SW480 (cell line): Measurements from ENCODE around the gene KIF26A.
"Not testable (repeated sequence)": the region's sequence is repeated elsewhere in the genome, so short reads cannot be mapped to it uniquely, and the experiment has no call there.

Experiments used
- DNase-seq: peaks from one replicate; pipeline ENCODE4 v3.0.0-alpha.2; 2016; ENCODE audit warnings: low spot score

The KIF26A gene

GRCh38 chr14:104208331-104208730 is 69.9 kb downstream of the KIF26A start:
- DNase-seq = not testable (repeated sequence)

DNA sequence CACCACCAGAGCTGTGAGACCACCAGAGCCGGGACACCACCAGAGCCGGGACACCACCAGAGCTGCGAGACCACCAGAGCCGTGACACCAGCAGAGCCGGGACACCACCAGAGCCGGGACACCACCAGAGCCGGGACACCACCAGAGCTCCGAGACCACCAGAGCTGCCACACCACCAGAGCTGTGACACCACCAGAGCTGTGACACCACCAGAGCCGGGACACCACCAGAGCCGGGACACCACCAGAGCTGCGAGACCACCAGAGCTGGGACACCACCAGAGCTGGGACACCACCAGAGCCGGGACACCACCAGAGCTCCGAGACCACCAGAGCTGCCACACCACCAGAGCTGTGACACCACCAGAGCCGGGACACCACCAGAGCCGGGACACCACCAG is 70.7 kb downstream of the KIF26A start:
- not testable (repeated sequence) for DNase-seq

- DNase-seq = no peak
Measured at GRCh38 chr14:104209985-104210816, 71.8 kb downstream of the KIF26A start.

DNA sequence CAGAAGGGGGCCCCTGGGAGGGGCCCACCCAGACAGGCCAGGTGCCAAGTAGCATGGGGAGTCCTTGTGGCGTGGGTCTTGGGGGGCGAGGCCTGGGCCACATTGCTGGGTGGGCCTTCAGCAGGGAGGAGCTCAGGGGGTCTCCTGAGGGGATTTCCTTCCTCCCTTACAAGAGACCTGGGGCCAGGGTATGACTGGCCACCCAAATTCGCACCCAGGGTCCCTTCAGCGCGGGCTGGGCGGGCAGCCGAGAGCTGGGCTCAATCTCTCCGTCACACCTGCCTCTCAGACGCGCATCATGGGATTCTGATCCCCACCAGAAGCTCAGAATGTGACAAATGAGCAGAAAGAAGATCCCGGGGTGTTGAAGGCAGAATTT is 72.4 kb downstream of the KIF26A start:
- no peak for DNase-seq

GRCh38 chr14:104211215-104211614 is 72.8 kb downstream of the KIF26A start:
- DNase-seq = no peak

GRCh38 chr14:104211741-104212140 is 73.4 kb downstream of the KIF26A start:
- no peak for DNase-seq

DNA sequence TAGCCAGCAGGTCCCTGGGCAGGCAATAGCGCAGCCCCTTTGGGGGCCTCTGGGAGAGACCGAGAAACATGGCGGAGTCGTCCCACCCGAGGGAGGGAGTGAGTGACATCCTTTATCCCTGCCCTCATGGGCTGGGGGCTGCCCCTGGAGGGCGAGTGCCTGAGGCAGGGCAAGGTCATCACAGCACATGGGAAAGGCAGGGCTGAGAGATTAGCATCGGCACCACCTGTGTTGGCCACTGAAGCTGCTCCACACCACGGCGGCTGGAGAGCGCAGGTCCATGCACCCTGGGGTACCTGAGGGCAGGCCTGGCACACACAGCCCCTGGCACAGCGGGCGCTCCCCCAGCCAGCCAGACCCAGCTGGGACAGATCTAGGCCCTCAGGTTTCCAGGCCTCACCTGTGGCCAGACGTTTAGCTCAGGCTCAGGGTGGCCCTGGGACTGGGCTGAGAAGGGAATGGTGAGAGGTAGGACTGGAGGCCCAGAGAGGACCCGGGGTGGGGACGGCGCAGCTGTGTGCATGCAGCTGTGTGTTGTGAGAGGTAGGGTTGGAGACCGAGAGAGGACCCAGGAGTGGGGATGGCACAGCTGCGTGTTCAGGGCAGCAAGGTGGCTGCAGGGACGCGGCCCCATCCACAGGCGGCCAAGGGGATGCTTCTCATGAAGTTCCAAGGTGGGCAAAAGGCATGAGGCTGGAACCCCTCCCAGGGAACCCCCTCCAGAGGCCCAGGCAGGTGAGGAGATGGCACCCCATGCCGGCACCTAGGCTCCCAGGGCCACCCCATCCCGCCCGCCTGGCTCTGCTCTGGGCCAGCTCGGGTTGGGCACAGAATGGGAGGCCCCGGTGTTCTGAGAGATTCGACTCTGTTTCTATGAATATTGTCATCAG is 74.1 kb downstream of the KIF26A start:
- DNase-seq = no peak

- DNase-seq = no peak
Measured at GRCh38 chr14:104213301-104214034, 75.1 kb downstream of the KIF26A start.

DNA sequence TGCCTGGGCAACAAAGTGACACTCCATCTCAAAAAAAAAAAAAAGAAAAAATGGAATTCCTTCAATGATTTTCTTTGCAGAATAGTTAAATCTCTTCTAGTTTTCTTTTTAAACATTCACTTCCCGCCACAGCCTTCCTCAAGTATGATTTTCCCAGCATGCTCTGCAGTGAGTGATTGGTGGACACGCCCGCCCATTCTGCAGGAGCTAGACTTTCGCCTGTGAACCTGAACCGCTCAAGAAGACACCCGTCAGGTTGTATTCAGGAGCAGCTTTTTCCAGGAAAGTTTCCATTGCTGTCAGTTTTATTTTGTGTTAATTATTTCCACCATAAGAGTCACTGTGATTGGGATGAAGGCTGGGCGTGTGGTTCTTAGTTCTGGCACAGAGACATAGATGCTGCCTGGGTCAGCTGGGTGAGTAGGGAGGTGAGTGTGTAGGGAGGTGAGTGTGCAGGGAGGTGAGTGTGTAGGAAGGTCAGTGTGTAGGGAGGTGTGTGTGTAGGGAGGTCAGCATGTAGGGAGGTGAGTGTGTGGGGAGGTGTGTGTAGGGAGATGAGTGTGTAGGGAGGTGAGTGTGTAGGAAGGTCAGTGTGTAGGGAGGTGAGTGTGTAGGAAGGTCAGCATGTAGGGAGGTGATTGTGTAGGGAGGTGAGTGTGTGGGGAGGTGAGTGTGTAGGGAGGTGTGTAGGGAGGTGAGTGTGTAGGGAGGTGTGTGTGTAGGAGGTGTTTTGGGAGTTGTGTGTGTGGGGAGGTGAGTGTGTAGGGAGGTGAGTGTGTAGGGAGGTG is 76.2 kb downstream of the KIF26A start:
- DNase-seq = no peak

- no peak for DNase-seq
Measured at GRCh38 chr14:104215706-104216334, 77.4 kb downstream of the KIF26A start.

- no peak for DNase-seq
Measured at GRCh38 chr14:104216457-104216856, 78.1 kb downstream of the KIF26A start.

DNA sequence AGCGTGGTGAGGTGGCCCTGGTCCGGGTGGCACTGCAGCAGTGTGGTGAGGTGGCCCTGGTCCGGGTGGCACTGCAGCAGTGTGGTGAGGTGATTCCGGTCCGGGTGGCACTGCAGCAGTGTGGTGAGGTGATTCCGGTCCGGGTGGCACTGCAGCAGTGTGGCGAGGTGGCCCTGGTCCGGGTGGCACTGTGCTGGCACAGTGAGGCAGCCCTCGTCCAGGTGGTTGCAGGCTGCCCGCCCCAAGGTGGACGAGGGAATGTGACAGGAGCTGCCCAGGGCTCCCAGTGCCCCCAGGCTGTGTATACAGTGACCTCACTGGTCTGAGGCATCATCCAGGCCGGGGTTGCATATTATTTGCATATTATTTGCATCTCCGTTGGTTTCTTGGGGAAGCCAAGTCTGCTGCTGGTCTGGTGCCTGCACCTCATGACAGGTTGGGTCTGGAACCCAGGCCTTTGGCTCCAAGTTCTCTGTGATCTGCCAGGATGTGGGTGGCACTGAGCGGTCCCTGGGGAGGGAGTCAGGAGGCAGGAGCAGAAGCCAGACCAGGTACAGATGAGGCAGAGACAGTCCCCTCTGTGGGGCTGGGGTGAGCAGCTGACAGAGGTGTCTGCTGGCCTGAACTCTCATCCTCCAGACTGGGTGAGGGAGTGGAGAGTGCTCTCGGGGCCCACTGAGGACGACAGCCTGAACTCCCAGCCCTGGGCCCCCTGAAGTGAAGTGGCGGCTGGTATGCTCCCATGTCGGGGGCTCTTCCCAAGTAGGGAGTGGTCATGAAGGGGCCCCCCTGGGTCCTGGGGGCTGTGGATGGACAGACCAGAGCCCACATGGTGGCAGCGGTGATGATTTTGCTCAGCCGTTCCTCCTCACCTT is 79.3 kb downstream of the KIF26A start:
- no peak for DNase-seq

- DNase-seq = no peak
Measured at GRCh38 chr14:104218361-104219180, 80.2 kb downstream of the KIF26A start.

DNA sequence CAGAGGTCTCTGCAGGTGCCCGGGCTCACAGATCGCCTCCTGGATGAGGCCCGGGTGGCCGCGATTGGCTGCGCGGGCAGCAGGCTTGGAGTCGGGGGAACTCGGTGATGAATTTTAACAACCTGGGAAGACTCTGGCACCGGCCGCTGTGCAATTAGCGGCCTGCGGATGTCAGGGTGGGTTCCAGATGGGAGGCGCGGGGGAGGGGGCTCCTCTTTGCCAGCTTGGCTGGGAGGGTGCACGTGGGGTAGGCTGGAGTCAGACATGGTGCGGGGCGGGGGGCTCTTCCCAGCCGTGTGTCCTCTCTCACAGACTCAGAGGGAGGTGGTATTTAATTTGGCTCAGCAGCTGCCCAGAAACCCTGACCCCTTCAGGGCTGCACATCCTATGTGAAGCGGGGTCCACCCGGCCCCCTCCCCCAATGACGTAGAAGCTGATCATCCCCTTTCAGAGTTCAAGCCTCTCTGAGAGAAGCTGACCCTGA is 81.4 kb downstream of the KIF26A start:
- DNase-seq = no peak

DNA sequence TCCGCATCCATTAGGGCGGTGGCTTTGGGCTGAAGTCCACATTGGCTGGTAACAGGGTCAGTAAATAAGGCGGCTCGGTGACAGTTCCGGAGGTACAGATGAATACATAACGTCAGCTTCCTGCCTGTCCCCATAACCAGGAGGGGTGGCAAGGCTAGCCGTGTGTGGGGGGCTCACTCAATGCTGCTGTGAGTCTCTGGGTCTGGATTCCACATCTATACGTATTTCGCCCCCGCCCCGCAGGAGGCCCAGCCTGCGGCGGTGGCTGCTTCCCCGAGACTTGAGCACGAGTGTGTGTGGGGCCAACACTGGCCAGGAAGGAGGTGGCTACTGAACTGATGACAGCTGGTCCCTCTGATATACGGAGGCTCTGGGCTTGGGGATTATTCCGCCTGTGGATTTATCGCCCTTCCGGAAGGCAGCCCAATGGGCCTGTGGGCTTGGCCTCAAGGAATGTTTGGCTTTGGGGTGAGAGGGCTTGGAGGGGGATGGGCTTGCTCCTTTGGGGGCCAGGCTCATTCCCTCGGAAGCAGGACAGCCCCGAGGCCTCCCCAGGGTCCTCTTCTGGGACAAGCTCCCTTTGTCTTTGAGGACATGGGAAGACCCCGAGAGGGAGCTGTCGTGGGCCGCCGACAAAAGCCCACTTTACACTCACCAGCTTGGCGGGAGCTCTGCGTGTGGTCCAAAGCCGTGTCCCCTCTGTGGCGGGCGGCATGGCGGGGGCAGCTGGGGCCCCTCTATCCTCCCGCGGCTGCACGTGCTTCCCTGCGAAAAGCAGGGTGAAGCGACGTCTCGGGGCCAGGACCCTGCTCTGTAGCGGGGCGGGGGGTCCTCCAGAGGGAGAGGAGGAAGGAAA is 82.1 kb downstream of the KIF26A start:
- DNase-seq = peak; percentile 41

DNA sequence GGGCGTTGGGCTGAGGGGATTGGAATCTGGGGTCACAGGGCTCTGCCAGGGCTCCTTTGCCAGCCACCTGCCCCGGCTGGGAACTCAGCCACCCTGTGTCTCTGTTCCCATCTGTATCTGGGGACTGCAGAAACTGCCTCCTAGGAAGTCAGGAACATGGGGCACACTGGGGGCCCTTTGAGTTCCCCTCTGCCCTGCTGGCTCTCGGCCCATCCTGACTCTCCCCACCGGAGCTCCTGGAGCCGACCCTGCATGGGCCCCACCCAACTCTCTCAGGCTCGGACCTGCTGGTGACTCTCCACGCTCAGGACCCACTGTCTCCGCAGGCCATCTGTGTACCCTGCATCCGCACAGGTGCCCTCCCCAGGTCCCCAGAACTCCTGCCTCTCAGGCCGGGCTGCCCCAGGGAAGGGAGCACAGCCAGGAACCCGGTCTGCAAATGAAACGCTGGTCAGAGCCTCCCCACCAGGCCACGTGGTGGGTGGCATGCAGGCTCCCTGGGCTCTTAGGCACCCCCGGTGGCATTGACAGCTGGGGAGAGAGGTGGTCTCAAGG is 82.8 kb downstream of the KIF26A start:
- DNase-seq = no peak

GRCh38 chr14:104221636-104222369 is 83.4 kb downstream of the KIF26A start:
- DNase-seq = no peak
